Neural cell (in vitro differentiated cells): ENCODE results near the gene METRN. TPM values are rescaled to one million over a fixed set of nuclear protein-coding genes. Genes with fewer than 3 reads are reported as not detected.

Source experiments
- H2AFZ ChIP-seq: fragments of 200-600, 300-800 bp; sonication (generic), shearing (Covaris generic); 2 replicates; pipeline ENCODE4 v1.6.0; 2014; ENCODE audit warnings: low read depth, mild to moderate bottlenecking, antibody characterized with exemption, low read length, moderate library complexity
- H3F3A ChIP-seq: fragments of 200-600 bp; shearing (Covaris generic); 2 replicates; pipeline ENCODE4 v1.6.1; 2016; ENCODE audit warnings: mild to moderate bottlenecking, moderate library complexity, mixed read lengths, antibody characterized with exemption, low read length; ENCODE audit not compliant: insufficient read depth, poor library complexity, severe bottlenecking
- H3K27ac ChIP-seq: fragments of 200-600, 300-800 bp; sonication (generic), shearing (Covaris generic); 2 replicates; pipeline ENCODE4 v1.5.1; 2014; ENCODE audit warnings: mild to moderate bottlenecking, low read length, moderate library complexity
- H3K27me3 ChIP-seq: fragments of 300-800, 200-600 bp; sonication (generic), shearing (Covaris generic); 2 replicates; pipeline ENCODE4 v1.6.0; 2014; ENCODE audit warnings: mild to moderate bottlenecking, low read depth, low read length, moderate library complexity; ENCODE audit not compliant: insufficient read depth
- H3K36me3 ChIP-seq: fragments of 300-800, 200-600 bp; sonication (generic), shearing (Covaris generic); 2 replicates; pipeline ENCODE4 v1.5.1; 2014; ENCODE audit warnings: mild to moderate bottlenecking, antibody characterized with exemption, low read length, moderate library complexity; ENCODE audit not compliant: insufficient read depth
- H3K4me2 ChIP-seq: fragments of 300-800, 200-600 bp; sonication (generic), shearing (Covaris generic); 2 replicates; pipeline ENCODE4 v1.6.0; 2014; ENCODE audit warnings: mild to moderate bottlenecking, low read length
- H3K4me3 ChIP-seq: fragments of 300-800, 200-600 bp; sonication (generic), shearing (Covaris generic); 2 replicates; pipeline ENCODE4 v1.5.1; 2014; ENCODE audit warnings: mild to moderate bottlenecking, low read length, moderate library complexity
- H3K79me2 ChIP-seq: fragments of 200-600 bp; shearing (Covaris generic); replicated peaks from 2 replicates; pipeline ENCODE4 v1.6.0; 2014; ENCODE audit warnings: mild to moderate bottlenecking, low read length, moderate library complexity; ENCODE audit not compliant: insufficient read depth
- H3K9ac ChIP-seq: fragments of 300-800, 200-600 bp; sonication (generic), shearing (Covaris generic); 2 replicates; pipeline ENCODE4 v1.6.1; 2016; ENCODE audit warnings: mild to moderate bottlenecking, low read length, mixed read lengths
- H3K9me2 ChIP-seq: fragments of 200-600 bp; shearing (Covaris generic); 2 replicates; pipeline ENCODE4 v1.6.1; 2016; ENCODE audit warnings: mild to moderate bottlenecking, low read length, mixed read lengths; ENCODE audit not compliant: insufficient read depth
- H3K9me3 ChIP-seq: fragments of 200-600, 300-800 bp; sonication (generic), shearing (Covaris generic); 2 replicates; pipeline ENCODE4 v1.6.1; 2016; ENCODE audit warnings: mild to moderate bottlenecking, mixed run types, low read length, moderate library complexity, mixed read lengths
- H4K20me1 ChIP-seq: fragments of 200-600 bp; shearing (Covaris generic); 2 replicates; pipeline ENCODE4 v1.6.1; 2016; ENCODE audit warnings: mild to moderate bottlenecking, mixed run types; ENCODE audit not compliant: insufficient read depth
- CTCF ChIP-seq: fragments of 450-650 bp; IDR thresholded peaks from 2 replicates; pipeline ENCODE4 v1.5.1; 2014; ENCODE audit warnings: antibody characterized with exemption, mild to moderate bottlenecking, moderate library complexity; ENCODE audit not compliant: poor library complexity, severe bottlenecking
- EP300 ChIP-seq: fragments of 450-650 bp; conservative IDR thresholded peaks from 2 replicates; pipeline ENCODE4 v1.6.1; 2014; ENCODE audit warnings: antibody characterized with exemption, mild to moderate bottlenecking, moderate library complexity; ENCODE audit not compliant: poor library complexity, severe bottlenecking
- EZH2 ChIP-seq: fragments of 200-600, 300-800 bp; shearing (Covaris generic), sonication (generic); IDR thresholded peaks from 2 replicates; pipeline ENCODE4 v1.6.1; 2014; ENCODE audit warnings: antibody characterized with exemption, low read length, borderline replicate concordance, mild to moderate bottlenecking; ENCODE audit not compliant: insufficient read depth, poor library complexity, severe bottlenecking
- MXI1 ChIP-seq: fragments of 450-650 bp; conservative IDR thresholded peaks from 2 replicates; pipeline ENCODE4 v1.6.1; 2014; ENCODE audit warnings: antibody characterized with exemption, mild to moderate bottlenecking; ENCODE audit not compliant: poor library complexity, severe bottlenecking
- POLR2AphosphoS5 ChIP-seq: IDR thresholded peaks from 2 replicates; pipeline ENCODE4 v1.6.1; 2012
- RAD21 ChIP-seq: fragments of 450-650 bp; conservative IDR thresholded peaks from 2 replicates; pipeline ENCODE4 v1.6.1; 2014; ENCODE audit warnings: antibody characterized with exemption, mild to moderate bottlenecking, moderate library complexity
- REST ChIP-seq: IDR thresholded peaks from 2 replicates; pipeline ENCODE4 v1.6.1; 2012; ENCODE audit warnings: borderline replicate concordance
- SMC3 ChIP-seq: fragments of 450-650 bp; conservative IDR thresholded peaks from 2 replicates; pipeline ENCODE4 v1.6.1; 2014; ENCODE audit warnings: antibody characterized with exemption, mild to moderate bottlenecking, moderate library complexity; ENCODE audit not compliant: poor library complexity
- TAF1 ChIP-seq: IDR thresholded peaks from 2 replicates; pipeline ENCODE4 v1.6.1; 2012; ENCODE audit warnings: low read depth
- polyA plus RNA-seq: library from polyadenylated mRNA; depleted of rRNA; stranded (reverse); fragments of >200 nt; gene quantifications from 2 replicates; pipeline ENCODE4 v1.2.3, GENCODE V29; 2014

The METRN gene
- polyA plus RNA-seq, 1 donor from 2014 or later, result 37.6 TPM

GRCh38 chr16:707062-707538, 7.8 kb upstream of the METRN start:
- Histone ChIP-seq H3K4me2 (peak overlapping the region; percentile 80), H3K9me3 (no peaks in the 10 kb centered on the region), H3K36me3 (no peaks in the 10 kb centered on the region), H3K27me3 (peaks cover 4% of the 10 kb centered on the region), H4K20me1 (peaks cover 22% of the 10 kb centered on the region), H3K9me2 (no peaks in the 10 kb centered on the region), H3K4me3 (peak overlapping the region; percentile 73), H3K79me2 (peaks cover 40% of the 10 kb centered on the region), H2AFZ (no peak overlapping the region), H3K27ac (peak overlapping the region; percentile 86), H3K9ac (peak overlapping the region; percentile 79), H3F3A (peaks cover 5% of the 10 kb centered on the region)
- TF ChIP-seq EZH2 (no peak), POLR2AphosphoS5 (no peak), RAD21 (no peak), TAF1 (no peak), EP300 (no peak), REST (no peak), MXI1 (no peak), SMC3 (no peak), CTCF (no peak)

GRCh38 chr16:708019-708418, 6.9 kb upstream of the METRN start:
- Histone ChIP-seq H3K9ac (peak overlapping the region; percentile 94), H3K36me3 (no peaks in the 10 kb centered on the region), H3K9me2 (no peaks in the 10 kb centered on the region), H3K27me3 (peaks cover 4% of the 10 kb centered on the region), H3K9me3 (no peaks in the 10 kb centered on the region), H4K20me1 (peaks cover 12% of the 10 kb centered on the region), H2AFZ (no peak overlapping the region), H3K4me2 (no peak overlapping the region), H3K79me2 (peaks cover 32% of the 10 kb centered on the region), H3K27ac (peak overlapping the region; percentile 99), H3F3A (peaks cover 5% of the 10 kb centered on the region), H3K4me3 (no peak overlapping the region)
- TF ChIP-seq TAF1 (no peak), RAD21 (no peak), EP300 (no peak), REST (no peak), SMC3 (no peak), POLR2AphosphoS5 (no peak), CTCF (no peak), EZH2 (no peak), MXI1 (no peak)
